Measurements from ENCODE around the gene TMEM214. TPM values are rescaled to one million over a fixed set of nuclear protein-coding genes. Genes with fewer than 3 reads are reported as not detected.

TMEM214 gene
- total RNA-seq, 3 donors from 2014 or later (not counting 1 experiment from before 2014, with no cell fraction given): 64.9 to 81.1 (median 79.2) TPM

GRCh38 chr2:27013738-27014137 lies 19.0 kb upstream of the TMEM214 start:
- no peak for ATAC-seq
- H3K36me3 ChIP-seq (ENCODE audit: control insufficient read depth, insufficient read depth, low read length): no peaks in the 10 kb centered on the region
- no peaks in the 10 kb centered on the region for H3K27me3 ChIP-seq (ENCODE audit: control insufficient read depth, insufficient read depth, low read length)
- intact Hi-C loops (cut with micrococcal nuclease): no loop called here
- no peak for TF ChIP-seq CTCF (IDR thresholded peaks at IDR 0.05)
- Mint-ChIP-seq H3K4me1 (no peaks in the 10 kb centered on the region), H3K27me3 (ENCODE audit: low read depth in 2 of 2) (peaks cover 6 to 7% of the 10 kb centered on the region in 2 donors), H3K9me3 (no peaks in the 10 kb centered on the region), H3K27ac (no peak overlapping the region), H3K4me3 (no peak overlapping the region), H3K36me3 (no peaks in the 10 kb centered on the region)
- no peaks in the 10 kb centered on the region for H3K9me3 ChIP-seq (ENCODE audit: control insufficient read depth, insufficient read depth, low read length)
- H3K4me3 ChIP-seq (ENCODE audit: low read length): no peak overlapping the region
- no peak for DNase-seq
- H3K27ac ChIP-seq (ENCODE audit: low read length): no peak overlapping the region
- H3K4me1 ChIP-seq (ENCODE audit: control insufficient read depth, insufficient read depth, low read length): no peaks in the 10 kb centered on the region
- WGBS (ENCODE audit: insufficient coverage): 95% methylated on average over 4 of the region's 4 CpGs

- H3K27ac ChIP-seq (ENCODE audit: low read length): no peak overlapping the region
- H3K27ac Mint-ChIP-seq: no peak overlapping the region
Measured at GRCh38 chr2:27014771-27015433, 17.9 kb upstream of the TMEM214 start.

GRCh38 chr2:27016801-27017325 lies 15.9 kb upstream of the TMEM214 start:
- TF ChIP-seq CTCF (IDR thresholded peaks at IDR 0.05): peak; percentile 31
- Mint-ChIP-seq H3K9me3 (no peaks in the 10 kb centered on the region), H3K27ac (no peak overlapping the region), H3K36me3 (no peaks in the 10 kb centered on the region), H3K4me1 (no peaks in the 10 kb centered on the region), H3K27me3 (ENCODE audit: low read depth in 2 of 2) (peaks cover 0 to 3% of the 10 kb centered on the region in 2 donors), H3K4me3 (no peak overlapping the region)
- H3K36me3 ChIP-seq (ENCODE audit: control insufficient read depth, insufficient read depth, low read length): no peaks in the 10 kb centered on the region
- intact Hi-C loops (cut with micrococcal nuclease): loop anchor here (1.0 kb wide), 1 partner anchor 56 kb away; no protein-coding TSS in a partner anchor
- peak in 1 of 2 donors; percentile 69 for DNase-seq
- H3K27ac ChIP-seq (ENCODE audit: low read length): no peak overlapping the region
- no peaks in the 10 kb centered on the region for H3K4me1 ChIP-seq (ENCODE audit: control insufficient read depth, insufficient read depth, low read length)
- ATAC-seq: peak in 1 of 3 donors; percentile 43
- WGBS (ENCODE audit: insufficient coverage): 65% methylated on average over 3 of the region's 3 CpGs
- no peak overlapping the region for H3K4me3 ChIP-seq (ENCODE audit: low read length)
- H3K27me3 ChIP-seq (ENCODE audit: control insufficient read depth, insufficient read depth, low read length): no peaks in the 10 kb centered on the region
- H3K9me3 ChIP-seq (ENCODE audit: control insufficient read depth, insufficient read depth, low read length): no peaks in the 10 kb centered on the region

More at GRCh38 chr2:27014771-27015433, 17.9 kb upstream of the TMEM214 start:
- no peaks in the 10 kb centered on the region for H3K4me1 Mint-ChIP-seq
- no peak for ATAC-seq
- H3K9me3 ChIP-seq (ENCODE audit: control insufficient read depth, insufficient read depth, low read length): no peaks in the 10 kb centered on the region
- WGBS (ENCODE audit: insufficient coverage): 95% methylated on average over 8 of the region's 8 CpGs
- H3K9me3 Mint-ChIP-seq: no peaks in the 10 kb centered on the region
- no peak for TF ChIP-seq CTCF (IDR thresholded peaks at IDR 0.05)
- H3K4me3 ChIP-seq (ENCODE audit: low read length): no peak overlapping the region
- H3K4me1 ChIP-seq (ENCODE audit: control insufficient read depth, insufficient read depth, low read length): no peaks in the 10 kb centered on the region
- intact Hi-C loops (cut with micrococcal nuclease): no loop called here
- H3K36me3 Mint-ChIP-seq: no peaks in the 10 kb centered on the region
- H3K27me3 Mint-ChIP-seq (ENCODE audit: low read depth in 2 of 2): peaks cover 3 to 6% of the 10 kb centered on the region in 2 donors
- no peak overlapping the region for H3K4me3 Mint-ChIP-seq
- no peak for DNase-seq
- H3K27me3 ChIP-seq (ENCODE audit: control insufficient read depth, insufficient read depth, low read length): no peaks in the 10 kb centered on the region
- H3K36me3 ChIP-seq (ENCODE audit: control insufficient read depth, insufficient read depth, low read length): no peaks in the 10 kb centered on the region

Data from natural killer cell (primary cell).